ENCODE measurements around the gene CREM. TPM values are rescaled to one million over a fixed set of nuclear protein-coding genes. Genes with fewer than 3 reads are reported as not detected.

The CREM gene
- total and polyA plus RNA-seq, 10 of the 15 experiments (the other 5 are each of a cell fraction or from before 2014, with no cell fraction given): 51.3 to 115 (median 70.6) TPM

GRCh38 chr10:35127289-35127891 is 744 bp downstream of the CREM start (continued):
- TF ChIP-seq NR2C2 (IDR thresholded peaks at IDR 0.05; ENCODE audit: borderline replicate concordance, control insufficient read depth, insufficient read length, low read depth): no peak
- TF ChIP-seq ZNF24 (IDR thresholded peaks at IDR 0.05): no peak
- no peak for TF ChIP-seq ZZZ3 (IDR thresholded peaks at IDR 0.05; ENCODE audit: control insufficient read depth, insufficient read length, low read depth)
- peak; percentile 10 for TF ChIP-seq MXI1 (IDR thresholded peaks at IDR 0.05; ENCODE audit: low read depth, low read length)
- TF ChIP-seq NFXL1 (IDR thresholded peaks at IDR 0.05; ENCODE audit: borderline replicate concordance): no peak
- no peak for TF ChIP-seq ZSCAN29 (IDR thresholded peaks at IDR 0.05)
- no peak for TF ChIP-seq BCL11A (IDR thresholded peaks at IDR 0.05; ENCODE audit: low read depth, low read length)
- TF ChIP-seq CBX5 (IDR thresholded peaks at IDR 0.05; ENCODE audit: low read depth): no peak
- TF ChIP-seq CEBPB (IDR thresholded peaks at IDR 0.05; ENCODE audit: borderline replicate concordance in 1 of 2, low read depth in 2 of 2, low read length in 2 of 2): no peak
- TF ChIP-seq MTA3 (IDR thresholded peaks at IDR 0.05; ENCODE audit: borderline replicate concordance, low read length): no peak
- no peak for TF ChIP-seq RFX5 (IDR thresholded peaks at IDR 0.05; ENCODE audit: low read depth, low read length)
- TF ChIP-seq RAD51 (IDR thresholded peaks at IDR 0.05): no peak
- no peak for TF ChIP-seq RBBP5 (conservative IDR thresholded peaks at IDR 0.05)
- TF ChIP-seq NBN (IDR thresholded peaks at IDR 0.05): no peak
- peak in 1 of 2 experiments; percentile 58; a peak in 1 of 3 replicates for TF ChIP-seq EGR1 (IDR thresholded peaks at IDR 0.05; ENCODE audit: borderline replicate concordance in 1 of 2, low read depth in 2 of 2, low read length in 2 of 2)
- no peak for TF ChIP-seq POLR2A (IDR thresholded peaks at IDR 0.05; ENCODE audit: low read depth, low read length)
- TF ChIP-seq ZNF207 (IDR thresholded peaks at IDR 0.05; ENCODE audit: borderline replicate concordance): 0 out of 2 replicates have a peak, but pooled peaks have one; percentile 24
- no peak for TF ChIP-seq TBL1XR1 (IDR thresholded peaks at IDR 0.05; ENCODE audit: low read depth, low read length)
- TF ChIP-seq JUND (IDR thresholded peaks at IDR 0.05; ENCODE audit: low read depth, low read length): 0 out of 2 replicates have a peak, but pooled peaks have one; percentile 34
- TF ChIP-seq ESRRA (IDR thresholded peaks at IDR 0.05; ENCODE audit: low read length): no peak
- TF ChIP-seq FOXM1 (IDR thresholded peaks at IDR 0.05; ENCODE audit: low read depth, low read length): peak; percentile 9; the same call in 1 of the 2 replicates
- TF ChIP-seq DPF2 (IDR thresholded peaks at IDR 0.05): peak; percentile 92
- TF ChIP-seq ZNF217 (IDR thresholded peaks at IDR 0.05): 0 out of 2 replicates have a peak, but pooled peaks have one; percentile 50
- no peak for TF ChIP-seq NFYA (IDR thresholded peaks at IDR 0.05; ENCODE audit: borderline replicate concordance, low read depth, low read length)
- TF ChIP-seq MYC (IDR thresholded peaks at IDR 0.05; ENCODE audit: insufficient read depth, insufficient read length, insufficient replicate concordance, low read length, severe bottlenecking): no peak
- TF ChIP-seq ZNF622 (IDR thresholded peaks at IDR 0.05): no peak
- TF ChIP-seq MEF2A (IDR thresholded peaks at IDR 0.05; ENCODE audit: insufficient read depth, low read depth, low read length): no peak
- TF ChIP-seq RUNX3 (IDR thresholded peaks at IDR 0.05; ENCODE audit: low read length): no peak
- TF ChIP-seq TARDBP (IDR thresholded peaks at IDR 0.05; ENCODE audit: borderline replicate concordance): no peak
- no peak for TF ChIP-seq CBX3 (IDR thresholded peaks at IDR 0.05; ENCODE audit: borderline replicate concordance, low read depth)
- TF ChIP-seq IKZF1 (conservative IDR thresholded peaks at IDR 0.05): peak; percentile 58
- no peak for TF ChIP-seq CREM (IDR thresholded peaks at IDR 0.05; ENCODE audit: low read depth)
- no peak for TF ChIP-seq ATF3 (IDR thresholded peaks at IDR 0.05; ENCODE audit: borderline replicate concordance, extremely low read depth, low read depth, low read length)
- no peak for TF ChIP-seq GABPA (IDR thresholded peaks at IDR 0.05; ENCODE audit: low read depth)
- no peak for TF ChIP-seq CREB1 (IDR thresholded peaks at IDR 0.05; ENCODE audit: low read depth)
- TF ChIP-seq PML (IDR thresholded peaks at IDR 0.05; ENCODE audit: low read length): no peak
- TF ChIP-seq HDAC6 (IDR thresholded peaks at IDR 0.05; ENCODE audit: unreplicated experiment): peak; percentile 6

Data from GM12878 (cell line).